C4-2B (cell line): ENCODE data around the gene SCFD2.

Experiments used
- CTCF ChIP-seq: fragments of 450-650 bp; conservative IDR thresholded peaks from 2 replicates; pipeline ENCODE4 v1.5.1; 2017; ENCODE audit warnings: mild to moderate bottlenecking
- ZFX ChIP-seq: fragments of 450-650 bp; IDR thresholded peaks from 2 replicates; pipeline ENCODE4 v1.6.1; 2017

- TF ChIP-seq CTCF: no peak
- TF ChIP-seq ZFX: no peak
Observed at GRCh38 chr4:52995360-52996030, 370.4 kb downstream of the SCFD2 start.
